ENCODE data around the gene DZIP1.

Gene DZIP1

DNA sequence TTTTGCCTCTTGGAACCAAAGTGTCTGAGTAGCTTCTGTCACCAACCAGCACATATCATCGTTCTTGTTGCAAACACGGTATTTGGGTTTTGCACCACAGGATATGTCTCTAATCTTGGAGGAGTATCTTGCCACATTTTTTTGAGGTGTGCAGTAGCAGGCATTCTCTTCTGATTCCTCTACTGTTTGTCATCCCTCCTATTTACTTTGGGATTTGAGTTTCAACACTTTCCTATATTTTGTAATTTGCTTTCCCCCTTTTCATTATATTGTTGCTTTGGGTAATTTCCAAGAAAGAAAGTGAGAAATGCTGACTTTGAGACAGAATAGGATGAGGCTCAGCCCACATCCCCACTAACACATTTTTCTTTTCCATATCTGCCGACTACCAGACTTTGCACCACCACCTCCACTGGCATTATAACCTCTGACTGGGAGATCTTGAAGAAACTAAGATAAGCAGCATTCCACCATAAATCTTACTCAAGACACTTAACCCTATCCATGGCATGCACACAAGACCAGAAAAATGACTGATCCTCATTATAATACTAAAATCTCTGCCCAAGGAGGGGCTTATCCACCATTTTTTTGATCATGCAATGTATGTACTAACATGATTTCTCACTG is 12.0 kb upstream of the DZIP1 start:
- H3K4me3 ChIP-seq (ENCODE audit: low read depth, low read length), result no peak overlapping the region
- no peak for DNase-seq (ENCODE audit: low read depth)
- TF ChIP-seq CTCF (IDR thresholded peaks at IDR 0.05; ENCODE audit: insufficient read depth, low read depth, low read length, missing control alignments), result no peak

DNA sequence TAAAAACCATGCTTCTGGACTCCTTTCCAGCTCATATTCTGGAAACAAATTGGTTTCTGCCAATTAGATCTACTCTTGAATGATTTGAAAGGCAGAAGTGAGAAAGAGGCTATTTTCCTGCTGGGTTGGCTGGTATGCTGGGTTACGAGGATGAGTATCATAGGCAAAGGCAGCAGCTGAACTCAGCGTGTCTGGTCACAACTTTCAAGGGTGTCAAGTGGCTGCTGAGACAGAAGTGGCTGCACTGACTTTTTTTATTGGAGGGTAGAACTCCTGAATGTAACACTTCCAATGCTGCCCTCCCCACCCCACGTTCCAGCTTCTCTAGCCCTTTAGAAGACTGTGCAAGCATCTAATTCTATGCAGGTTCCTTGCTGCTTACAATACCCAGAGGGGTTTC is 8.3 kb upstream of the DZIP1 start:
- H3K4me3 ChIP-seq (ENCODE audit: low read depth, low read length), result no peak overlapping the region
- TF ChIP-seq CTCF (IDR thresholded peaks at IDR 0.05; ENCODE audit: insufficient read depth, low read depth, low read length, missing control alignments), result no peak
- DNase-seq (ENCODE audit: low read depth), result no peak

DNA sequence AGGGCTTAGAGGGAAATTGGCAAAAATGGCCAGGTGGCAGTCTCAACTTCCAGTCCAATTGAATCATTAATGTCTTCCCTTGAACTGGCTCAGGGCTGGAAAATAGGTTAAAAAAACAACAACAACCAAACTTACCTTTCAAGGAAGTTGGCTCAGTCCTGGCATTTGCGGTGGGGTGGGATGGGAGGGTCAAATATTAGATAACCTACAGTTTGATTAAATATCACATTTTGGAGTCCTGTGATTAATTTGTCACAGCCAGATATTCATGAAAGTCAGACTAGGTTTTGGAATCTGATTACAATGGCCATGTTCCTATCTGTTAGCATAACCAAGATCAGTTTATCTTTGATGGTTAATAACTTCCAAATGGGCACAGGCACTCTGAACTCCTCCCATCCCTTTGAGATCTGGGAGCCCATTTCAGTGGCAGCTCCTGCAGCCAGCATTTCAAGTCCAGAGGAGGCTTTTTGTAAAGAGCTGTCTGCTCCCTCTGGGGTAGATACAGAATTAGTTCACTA is 7.8 kb upstream of the DZIP1 start:
- H3K4me3 ChIP-seq (ENCODE audit: low read depth, low read length), result no peak overlapping the region
- TF ChIP-seq CTCF (IDR thresholded peaks at IDR 0.05; ENCODE audit: insufficient read depth, low read depth, low read length, missing control alignments), result no peak
- DNase-seq (ENCODE audit: low read depth), result no peak

- H3K4me3 ChIP-seq (ENCODE audit: low read depth, low read length), result no peak overlapping the region
- no peak for DNase-seq (ENCODE audit: low read depth)
- TF ChIP-seq CTCF (IDR thresholded peaks at IDR 0.05; ENCODE audit: insufficient read depth, low read depth, low read length, missing control alignments), result no peak
Measured at GRCh38 chr13:95650696-95651095, 6.2 kb upstream of the DZIP1 start.

- no peak for DNase-seq (ENCODE audit: low read depth)
- H3K4me3 ChIP-seq (ENCODE audit: low read depth, low read length), result no peak overlapping the region
- TF ChIP-seq CTCF (IDR thresholded peaks at IDR 0.05; ENCODE audit: insufficient read depth, low read depth, low read length, missing control alignments), result no peak
Measured at GRCh38 chr13:95647321-95647720, 2.8 kb upstream of the DZIP1 start.

DNA sequence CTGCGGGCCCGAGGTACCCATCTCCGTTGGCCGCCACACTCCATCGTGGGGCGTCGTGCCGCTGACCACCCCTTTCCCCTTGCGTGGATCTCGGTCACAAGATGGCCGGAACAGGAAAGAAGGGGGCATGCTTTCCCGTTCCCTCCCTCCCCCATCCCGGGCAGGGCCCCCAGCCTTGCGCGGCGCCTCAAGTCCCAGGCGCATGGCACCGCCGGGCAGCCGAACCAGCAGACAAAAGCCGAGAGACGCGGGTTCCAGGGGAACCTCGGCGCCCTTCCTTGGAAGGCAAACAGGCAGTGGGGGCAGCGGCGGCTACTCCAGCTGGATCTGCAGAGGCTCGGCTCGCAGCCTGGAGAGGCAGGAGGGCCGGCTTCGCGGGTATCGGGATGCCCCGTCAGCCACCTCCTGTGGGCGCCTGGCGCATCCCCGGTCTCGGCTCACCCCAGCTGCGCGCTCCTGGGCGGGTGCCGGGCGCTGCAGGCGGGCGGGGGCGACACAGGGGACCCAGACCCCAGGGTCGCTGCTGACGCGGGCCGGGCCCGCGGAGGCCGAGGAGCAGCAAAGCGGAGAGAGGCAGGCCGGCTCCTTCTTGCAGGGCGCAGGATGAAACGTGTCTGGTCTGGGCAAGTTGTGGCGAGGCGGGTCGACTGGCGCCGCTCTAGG is 439 bp downstream of the DZIP1 start:
- DNase-seq (ENCODE audit: low read depth), result no peak
- peak overlapping the region; percentile 61 for H3K4me3 ChIP-seq (ENCODE audit: low read depth, low read length)
- no peak for TF ChIP-seq CTCF (IDR thresholded peaks at IDR 0.05; ENCODE audit: insufficient read depth, low read depth, low read length, missing control alignments)
